GM10266 (cell line): ENCODE data around the gene PTRHD1.

Experiments
- DNase-seq: peaks from one replicate; pipeline ENCODE4 v3.0.0; 2012; ENCODE audit errors: extremely low spot score
- TF ChIP-seq, protein P1 (sequence below): IDR thresholded peaks from 2 replicates; pipeline ENCODE4 v1.5.1; 2012; ENCODE audit warnings: mild to moderate bottlenecking, low read depth; ENCODE audit not compliant: control insufficient read depth, insufficient read depth; ENCODE audit errors: missing control alignments

The PTRHD1 gene

DNA sequence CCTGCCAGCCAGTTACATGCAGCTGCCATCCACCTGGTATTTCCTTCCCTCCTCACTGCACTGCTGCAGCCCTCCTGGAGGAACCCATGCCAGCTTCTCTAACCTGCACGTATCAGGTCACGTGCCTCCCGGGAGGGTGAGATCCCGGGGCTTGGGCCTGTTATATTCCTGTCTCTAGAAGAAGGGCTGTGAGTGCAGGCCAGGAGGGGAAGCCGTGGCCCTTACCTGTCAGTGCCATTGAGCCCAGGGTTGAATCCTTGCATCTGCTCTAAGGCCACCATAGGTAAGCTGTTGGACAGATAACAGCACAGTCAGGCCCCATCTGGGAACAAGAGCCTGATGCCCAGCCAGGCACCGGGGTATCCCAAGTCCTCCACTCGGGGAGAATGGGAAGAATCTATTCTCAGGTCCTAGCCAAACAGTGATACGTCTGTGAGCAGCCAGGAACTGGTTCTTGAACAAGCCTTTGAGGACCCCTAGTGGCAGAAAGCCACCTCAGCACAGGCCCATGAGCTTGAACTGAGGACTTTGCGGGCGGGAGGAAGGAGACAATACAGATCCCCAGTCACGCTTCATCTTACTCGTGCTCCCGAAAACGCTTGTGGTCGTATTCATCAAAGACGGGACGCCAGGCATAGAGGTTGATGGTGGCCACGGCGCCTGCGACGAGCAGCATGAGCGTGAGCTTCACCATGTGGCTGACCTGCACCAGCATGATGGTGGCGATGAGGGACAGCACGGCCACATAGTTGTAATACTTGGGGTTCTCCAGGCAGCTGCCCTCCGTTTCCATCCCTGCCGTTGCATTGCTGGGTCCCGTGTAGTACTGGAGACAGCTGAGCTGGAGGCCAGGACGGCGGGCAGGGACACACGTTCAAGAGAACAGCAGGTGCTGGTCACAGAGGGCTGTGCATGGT lies 34.4 kb upstream of the PTRHD1 start:
- TF ChIP-seq, protein P1, sequence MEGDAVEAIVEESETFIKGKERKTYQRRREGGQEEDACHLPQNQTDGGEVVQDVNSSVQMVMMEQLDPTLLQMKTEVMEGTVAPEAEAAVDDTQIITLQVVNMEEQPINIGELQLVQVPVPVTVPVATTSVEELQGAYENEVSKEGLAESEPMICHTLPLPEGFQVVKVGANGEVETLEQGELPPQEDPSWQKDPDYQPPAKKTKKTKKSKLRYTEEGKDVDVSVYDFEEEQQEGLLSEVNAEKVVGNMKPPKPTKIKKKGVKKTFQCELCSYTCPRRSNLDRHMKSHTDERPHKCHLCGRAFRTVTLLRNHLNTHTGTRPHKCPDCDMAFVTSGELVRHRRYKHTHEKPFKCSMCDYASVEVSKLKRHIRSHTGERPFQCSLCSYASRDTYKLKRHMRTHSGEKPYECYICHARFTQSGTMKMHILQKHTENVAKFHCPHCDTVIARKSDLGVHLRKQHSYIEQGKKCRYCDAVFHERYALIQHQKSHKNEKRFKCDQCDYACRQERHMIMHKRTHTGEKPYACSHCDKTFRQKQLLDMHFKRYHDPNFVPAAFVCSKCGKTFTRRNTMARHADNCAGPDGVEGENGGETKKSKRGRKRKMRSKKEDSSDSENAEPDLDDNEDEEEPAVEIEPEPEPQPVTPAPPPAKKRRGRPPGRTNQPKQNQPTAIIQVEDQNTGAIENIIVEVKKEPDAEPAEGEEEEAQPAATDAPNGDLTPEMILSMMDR, result peak; percentile 88
- peak; percentile 89 for DNase-seq

DNA sequence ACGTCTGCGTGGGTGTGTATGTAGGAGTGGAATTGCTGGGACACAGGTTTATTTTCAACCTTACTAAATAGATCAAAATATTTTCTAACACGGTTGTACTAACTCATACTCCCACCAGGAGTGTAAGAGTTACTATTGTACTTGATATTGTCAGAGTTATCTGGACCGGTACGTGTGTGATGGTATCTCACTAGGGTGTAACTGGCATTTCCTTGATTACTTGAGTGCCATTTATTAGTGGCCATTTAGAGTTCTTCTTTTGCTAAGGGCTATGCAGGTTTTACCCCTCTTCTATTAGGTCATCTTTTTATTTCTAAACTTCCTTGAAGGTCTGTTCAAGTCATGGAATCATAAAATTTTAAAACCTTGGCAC lies 33.6 kb upstream of the PTRHD1 start:
- TF ChIP-seq, protein P1, result no peak
- DNase-seq, result no peak

DNA sequence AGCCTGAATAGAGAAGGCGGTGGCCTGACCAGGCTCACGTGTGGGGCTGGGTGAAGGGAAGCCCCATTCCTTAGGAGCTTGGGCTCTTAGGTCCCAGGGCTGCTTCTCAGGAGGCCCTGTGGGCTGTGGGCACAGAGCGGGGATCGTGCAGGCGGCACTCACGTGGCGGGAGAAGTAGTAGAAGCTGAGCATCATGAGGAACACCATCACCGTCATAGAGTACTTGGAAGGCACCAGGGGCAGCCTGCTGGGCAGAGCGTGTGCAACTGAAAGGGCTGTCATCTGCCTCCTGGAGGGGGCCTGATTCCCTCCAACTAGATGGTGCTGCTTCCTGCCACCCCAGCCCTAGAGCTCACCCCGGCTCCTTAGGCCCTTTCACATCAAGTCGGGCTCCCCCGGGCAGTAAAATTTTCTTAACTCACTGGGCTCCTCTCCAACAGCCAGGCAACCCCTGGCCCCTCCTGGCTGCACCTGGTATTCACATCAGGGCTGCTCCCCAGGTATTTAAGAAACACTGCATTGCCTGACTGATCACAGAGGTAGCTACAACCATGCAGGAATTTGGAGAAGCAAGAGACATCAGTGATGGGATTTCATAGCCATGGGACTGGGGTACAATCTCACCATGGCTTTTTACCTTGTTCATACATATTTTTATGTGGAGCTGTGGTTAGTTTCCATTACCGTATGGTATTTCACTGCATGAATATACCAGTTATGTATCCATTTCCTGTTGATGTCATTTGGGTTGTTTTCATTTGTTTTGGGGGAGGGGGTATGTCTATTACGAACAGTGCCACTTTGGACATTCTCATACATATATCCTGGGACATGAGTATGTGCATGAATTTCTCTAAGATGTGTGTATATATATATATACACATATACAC lies 32.9 kb upstream of the PTRHD1 start:
- TF ChIP-seq, protein P1, result no peak
- DNase-seq, result peak; percentile 29

DNA sequence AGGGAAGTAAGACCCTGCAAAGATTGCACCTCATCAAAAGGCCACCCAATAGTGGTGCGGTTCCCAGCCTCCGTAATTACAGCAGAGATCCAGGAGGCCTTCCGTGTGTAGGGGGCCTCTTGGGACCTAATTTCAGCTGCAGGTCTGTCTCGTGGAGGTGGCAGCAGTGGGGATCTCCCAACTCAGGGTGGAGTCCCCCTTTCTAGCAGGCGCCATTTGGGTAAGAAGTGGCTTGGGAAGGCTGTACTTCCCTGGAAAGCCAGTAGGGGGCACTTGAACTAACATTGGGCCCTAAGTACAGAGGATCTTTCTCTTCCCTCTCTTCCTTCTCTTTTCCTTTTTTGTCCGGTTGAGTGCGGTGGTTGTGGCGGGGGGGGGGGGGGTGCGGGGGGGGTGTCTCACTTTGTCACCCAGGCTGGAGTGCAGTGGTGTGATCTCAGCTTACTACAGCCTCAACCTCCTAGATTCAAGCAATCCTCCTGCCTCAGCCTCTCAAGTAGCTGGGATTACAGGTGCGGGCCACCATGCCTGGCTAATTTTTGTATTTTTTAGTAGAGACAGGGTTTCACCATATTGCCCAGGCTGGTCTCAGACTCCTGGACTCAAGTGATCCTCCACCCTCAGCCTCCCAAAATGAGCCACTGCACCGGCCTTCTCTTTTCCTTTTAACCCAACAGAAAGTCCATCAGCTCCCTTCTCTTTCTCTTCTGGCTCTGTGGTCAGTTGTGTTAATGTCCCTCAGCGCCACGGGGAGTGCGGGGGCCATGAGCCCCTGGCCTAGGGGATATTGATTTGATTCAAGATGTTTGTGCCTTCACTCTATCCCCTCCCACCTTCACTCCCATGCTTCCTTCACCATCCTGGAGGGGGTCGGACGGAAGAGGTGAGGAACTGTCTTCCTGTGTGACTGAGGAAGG lies 32.0 kb upstream of the PTRHD1 start:
- TF ChIP-seq, protein P1, result peak; percentile 40

DNA sequence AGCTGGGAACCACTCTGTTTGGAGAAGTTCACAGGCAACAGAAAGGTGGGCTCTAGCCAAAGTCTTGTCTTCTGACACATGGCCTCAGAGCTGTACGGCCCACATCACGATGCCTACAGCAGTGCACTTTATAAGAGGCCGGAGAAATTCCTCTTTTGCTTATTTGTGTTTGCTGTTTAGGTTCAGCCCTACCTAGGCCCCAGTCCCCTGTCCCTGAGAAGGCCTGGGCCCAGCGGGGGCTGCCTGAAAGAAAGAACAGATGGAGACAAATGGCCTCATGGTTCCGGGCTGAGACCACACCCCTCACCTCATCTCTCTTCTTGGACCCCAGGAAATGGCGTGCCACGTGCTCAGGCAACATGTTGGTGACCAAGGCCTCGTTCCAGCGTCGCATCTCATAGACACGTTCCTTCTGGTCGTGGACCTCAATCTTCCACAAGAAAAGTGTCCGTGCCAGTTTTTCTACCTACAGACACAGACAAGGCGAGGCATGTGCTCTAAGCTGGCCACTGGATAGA lies 30.9 kb upstream of the PTRHD1 start:
- TF ChIP-seq, protein P1, result no peak
- DNase-seq, result no peak

More for the DNA sequence above, 32.0 kb upstream of the PTRHD1 start:
- peak; percentile 56 for DNase-seq

DNA sequence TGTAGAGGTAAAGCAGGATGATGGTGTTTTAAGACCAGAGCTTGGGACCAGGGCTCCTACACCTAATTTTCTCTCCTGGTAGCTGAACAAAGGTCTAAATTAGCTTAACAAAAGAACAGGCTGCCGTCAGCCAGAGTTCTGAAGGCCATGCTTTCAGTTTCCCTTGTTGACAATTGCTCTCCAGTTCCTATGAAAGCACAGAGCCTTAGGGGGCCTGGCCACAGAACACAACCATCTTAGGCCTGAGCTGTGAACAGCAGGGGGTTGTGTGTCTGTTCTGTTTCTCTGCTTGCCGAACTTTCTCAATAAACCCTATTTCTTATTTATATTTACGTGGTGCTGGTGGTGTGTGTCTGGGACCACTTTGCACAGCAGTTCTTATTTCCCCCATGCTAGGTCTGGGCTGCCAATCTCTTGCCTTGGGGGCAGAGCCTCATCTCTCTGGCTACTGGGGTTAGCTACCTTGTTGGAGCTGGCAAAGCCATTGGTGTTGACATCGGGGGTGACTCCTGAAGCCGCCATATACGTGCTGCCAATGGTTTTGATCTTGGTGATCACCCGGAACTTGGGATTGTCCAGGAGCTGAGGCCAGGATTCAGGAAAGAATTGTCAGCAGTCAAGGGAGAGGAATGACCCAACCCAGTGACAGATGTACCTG lies 29.0 kb upstream of the PTRHD1 start:
- DNase-seq, result no peak
- TF ChIP-seq, protein P1, result no peak
